Heart right ventricle (tissue), 16 donors: ENCODE results near the gene CRADD. TPM values are rescaled to one million over a fixed set of nuclear protein-coding genes. Genes with fewer than 3 reads are reported as not detected.

Experiments used
- ATAC-seq, 8 donors: fragments of 200-7000 bp; cut with Tn5 transposase; one replicate each; pipeline ENCODE4 v1.9.1; 2020; ENCODE audit warnings: mild to moderate bottlenecking in 8 of 8, moderate library complexity in 8 of 8, moderate number of reproducible peaks in 1 of 8
- DNase-seq, 2 donors: peaks; one replicate each; pipeline ENCODE4 v3.0.0-alpha.2; 2020
- H3K27ac ChIP-seq, 10 donors: fragments of 200-600 bp; sonication (generic) in 2 of 10; one replicate each; pipeline versions ENCODE4 v1.5.0 to v1.8.0; 2020 to 2022; ENCODE audit warnings: mild to moderate bottlenecking in 3 of 10
- H3K27me3 ChIP-seq, 7 donors: fragments of 200-600 bp; one replicate each; pipeline ENCODE4 v1.8.0; 2021 to 2022; ENCODE audit warnings: mild to moderate bottlenecking in 2 of 7
- H3K36me3 ChIP-seq, 9 donors: fragments of 200-600 bp; sonication (generic) in 1 of 9; one replicate each; pipeline versions ENCODE4 v1.5.0 to v1.8.0; 2020 to 2022; ENCODE audit warnings: mild to moderate bottlenecking in 2 of 9
- H3K4me1 ChIP-seq, 9 donors: fragments of 200-600 bp; sonication (generic) in 1 of 9; one replicate each; pipeline versions ENCODE4 v1.5.0 to v1.8.0; 2020 to 2022; ENCODE audit warnings: mild to moderate bottlenecking in 4 of 9
- H3K4me3 ChIP-seq, 10 donors: fragments of 200-600 bp; sonication (generic) in 2 of 10; one replicate each; pipeline versions ENCODE4 v1.5.0 to v1.8.0; 2020 to 2022; ENCODE audit warnings: mild to moderate bottlenecking in 7 of 10, moderate library complexity in 2 of 10
- H3K9me3 ChIP-seq, 11 donors: fragments of 200-600 bp in 10 of 11; sonication (generic) in 2 of 11; one replicate each; pipeline versions ENCODE4 v1.5.0 to v1.8.0; 2013 to 2022; ENCODE audit warnings: mild to moderate bottlenecking in 2 of 11, control low read depth in 1 of 11, moderate library complexity in 1 of 11
- WGBS, 2 donors: extraction: QIAGEN DNeasy Blood & Tissue Kit; methylation state at CpG; one replicate each; pipeline ENCODE4 v1.1.7; 2013; ENCODE audit warnings: inconsistent platforms in 1 of 2; 5-methylcytosine and 5-hydroxymethylcytosine counted together
- intact Hi-C, 10 donors: fragments of 100-400 bp; cut with DNase I; formaldehyde crosslinking; loops; one replicate each; pipeline versions ENCODE4 v1.11.1 to v1.14.2; 2022
- polyA plus RNA-seq, 2 donors: library from polyadenylated mRNA; stranded (reverse); fragments of 200-250 nt; gene quantifications; one replicate each; pipeline ENCODE4 v1.2.3, GENCODE V29; 2013
- total RNA-seq, 10 donors: library from RNA; stranded (reverse); fragmentation: NEBNext Ultra II Directional in 3 of 10; extraction: Animal tissue kit (Norgen Biotek cat#: 25700) in 3 of 10; gene quantifications; one replicate each; pipeline versions ENCODE4 v1.2.1 to v1.2.4, GENCODE V29; 2021 to 2023
- TF ChIP-seq, protein P1 (sequence below), 9 donors: fragments of 200-600 bp; sonication (generic) in 2 of 9; IDR thresholded peaks; one replicate each; pipeline versions ENCODE4 v1.5.0 to v1.8.0; 2021 to 2022; ENCODE audit warnings: antibody characterized with exemption in 9 of 9, mild to moderate bottlenecking in 5 of 9, moderate library complexity in 1 of 9
- donor health status: Arrhythmogenic right ventricular cardiomyopathy.
- donor health status: ischemic (EF 13 %, LVEDD 7.1; RV severe dilation, severe dysfunction).
- donor health status: healthy with polysubstance abuse.
- donor health status: DM: no; HTN: yes; CAD: no.
- donor health status: DM: no; HTN: no; CAD: no.
- donor health status: ischemic (EF 25% LVEDD 6.9; RV normal size, moderate dysfunction).
- donor health status: ischemic (EF 25% LVEDD 5.7; RV mildly dilated, moderate dysfunction).
- donor health status: healthy.
- donor health status: DM: yes; HTN: yes; CAD: no.
- donor health status: Ischemic cardiomyopathy.
- donor health status: ischemic (EF 35%, LVEDD 5.7; RV mildly dilated, moderate dysfunction).
- donor health status: nonischemic (EF 11% LVEDD 7.7; RV severe dilation, severe dysfunction).
- donor health status: DM: yes; HTN: yes; CAD: no.
- donor health status: PGD.
- donor health status: ischemic (EF 29% LVEDD 5.4; RV normal size, mild dysfunction).
- donor health status: nonischemic (EF 23%, LVEDD 6.1; RV moderate dilation, normal function).

The CRADD gene
- total and polyA plus RNA-seq, 12 donors: 5.0 to 80.1 (median 51.4) TPM

DNA sequence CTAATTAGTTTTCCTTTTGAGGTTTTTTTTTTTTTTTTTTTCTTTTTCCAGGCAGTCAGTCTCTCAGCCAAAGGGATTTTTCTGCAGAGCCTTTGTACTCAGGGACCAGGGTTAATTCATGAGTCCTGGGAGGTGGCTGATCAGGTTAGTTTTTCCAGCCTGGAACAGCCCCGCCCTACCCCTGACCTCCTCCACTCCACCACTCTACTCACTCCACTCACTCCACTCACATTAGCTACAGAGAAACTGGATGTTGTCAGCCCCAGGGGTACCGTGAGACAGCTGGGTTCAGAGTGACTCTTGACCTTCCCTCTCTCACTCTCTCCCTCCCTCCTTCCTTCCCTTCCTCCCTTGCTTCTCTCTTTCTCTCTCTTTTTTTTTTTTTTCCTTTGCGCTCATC, 161.0 kb downstream of the CRADD start:
- ATAC-seq: peak; percentile 47 to 86 (median 74)
- H3K4me3 ChIP-seq: no peak overlapping the region
- no peaks in the 10 kb centered on the region for H3K27me3 ChIP-seq
- no peaks in the 10 kb centered on the region for H3K36me3 ChIP-seq
- TF ChIP-seq, protein P1, sequence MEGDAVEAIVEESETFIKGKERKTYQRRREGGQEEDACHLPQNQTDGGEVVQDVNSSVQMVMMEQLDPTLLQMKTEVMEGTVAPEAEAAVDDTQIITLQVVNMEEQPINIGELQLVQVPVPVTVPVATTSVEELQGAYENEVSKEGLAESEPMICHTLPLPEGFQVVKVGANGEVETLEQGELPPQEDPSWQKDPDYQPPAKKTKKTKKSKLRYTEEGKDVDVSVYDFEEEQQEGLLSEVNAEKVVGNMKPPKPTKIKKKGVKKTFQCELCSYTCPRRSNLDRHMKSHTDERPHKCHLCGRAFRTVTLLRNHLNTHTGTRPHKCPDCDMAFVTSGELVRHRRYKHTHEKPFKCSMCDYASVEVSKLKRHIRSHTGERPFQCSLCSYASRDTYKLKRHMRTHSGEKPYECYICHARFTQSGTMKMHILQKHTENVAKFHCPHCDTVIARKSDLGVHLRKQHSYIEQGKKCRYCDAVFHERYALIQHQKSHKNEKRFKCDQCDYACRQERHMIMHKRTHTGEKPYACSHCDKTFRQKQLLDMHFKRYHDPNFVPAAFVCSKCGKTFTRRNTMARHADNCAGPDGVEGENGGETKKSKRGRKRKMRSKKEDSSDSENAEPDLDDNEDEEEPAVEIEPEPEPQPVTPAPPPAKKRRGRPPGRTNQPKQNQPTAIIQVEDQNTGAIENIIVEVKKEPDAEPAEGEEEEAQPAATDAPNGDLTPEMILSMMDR (IDR thresholded peaks at IDR 0.05): no peak
- H3K4me1 ChIP-seq: peaks cover 0 to 46% (median 10%) of the 10 kb centered on the region in 9 donors
- no peak for DNase-seq
- intact Hi-C loops: loop anchor here in 1 of 10 donors (5.0 kb wide), 1 partner anchor 44 kb away; no protein-coding TSS in a partner anchor
- WGBS, 2 donors: 77 to 84% methylated on average over 3 of the region's 3 CpGs
- no peaks in the 10 kb centered on the region for H3K9me3 ChIP-seq
- no peak overlapping the region for H3K27ac ChIP-seq

DNA sequence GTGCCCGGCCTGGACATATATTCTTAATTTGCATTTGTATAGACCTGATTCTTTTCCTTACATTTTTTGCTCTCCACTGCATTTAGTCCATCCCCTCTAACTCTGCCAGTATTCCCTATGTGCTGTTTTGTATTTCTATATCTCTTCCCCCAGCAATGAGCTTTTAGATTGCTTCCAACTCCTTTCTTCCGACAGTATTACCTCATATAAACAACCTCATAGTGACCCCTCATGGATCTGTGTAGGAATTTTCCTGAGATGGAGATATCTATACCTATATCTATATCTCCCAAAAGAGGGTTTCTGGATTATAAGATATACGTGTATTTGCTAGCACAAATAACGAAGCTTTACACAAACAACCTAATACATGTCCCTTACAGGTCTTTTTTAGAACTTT, 161.9 kb downstream of the CRADD start:
- intact Hi-C loops: loop anchor here in 1 of 10 donors (5.0 kb wide), 1 partner anchor 43 kb away; no protein-coding TSS in a partner anchor
- Histone ChIP-seq H3K27me3 (no peaks in the 10 kb centered on the region), H3K9me3 (no peaks in the 10 kb centered on the region), H3K4me3 (no peak overlapping the region), H3K36me3 (no peaks in the 10 kb centered on the region), H3K27ac (no peak overlapping the region), H3K4me1 (peaks cover 0 to 44% (median 10%) of the 10 kb centered on the region in 9 donors)
- WGBS, 2 donors: 84 to 94% methylated on average over 4 of the region's 4 CpGs
- no peak for DNase-seq
- TF ChIP-seq, protein P1 (IDR thresholded peaks at IDR 0.05): peak in 1 of 9 donors; percentile 10
- ATAC-seq: no peak

DNA sequence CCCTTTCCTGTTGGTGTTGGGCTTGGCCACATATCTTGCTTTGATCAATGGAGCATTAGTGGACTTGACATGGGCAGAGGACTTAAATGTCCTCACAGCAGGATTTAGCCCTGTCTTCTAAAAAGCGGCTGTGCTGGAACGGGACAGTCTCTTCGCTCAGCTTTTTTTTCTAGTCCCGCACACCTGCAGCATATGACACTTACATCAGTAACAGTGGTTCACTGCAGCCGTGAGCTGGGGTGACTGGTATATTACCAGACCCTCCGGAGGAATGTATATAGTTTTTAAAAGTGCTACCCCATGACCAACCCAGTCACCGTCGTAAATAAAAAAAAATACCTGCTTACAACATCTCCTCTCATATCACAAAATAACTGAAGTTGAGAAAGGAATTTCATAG, 164.5 kb downstream of the CRADD start:
- Histone ChIP-seq H3K27ac (no peak overlapping the region), H3K36me3 (no peaks in the 10 kb centered on the region), H3K4me3 (no peak overlapping the region), H3K27me3 (no peaks in the 10 kb centered on the region), H3K4me1 (peaks cover 0 to 28% (median 6%) of the 10 kb centered on the region in 9 donors), H3K9me3 (no peaks in the 10 kb centered on the region)
- DNase-seq: no peak
- no peak for ATAC-seq
- WGBS, 2 donors: 93 to 94% methylated on average over 8 of the region's 8 CpGs
- intact Hi-C loops: no loop called here
- TF ChIP-seq, protein P1 (IDR thresholded peaks at IDR 0.05): no peak

DNA sequence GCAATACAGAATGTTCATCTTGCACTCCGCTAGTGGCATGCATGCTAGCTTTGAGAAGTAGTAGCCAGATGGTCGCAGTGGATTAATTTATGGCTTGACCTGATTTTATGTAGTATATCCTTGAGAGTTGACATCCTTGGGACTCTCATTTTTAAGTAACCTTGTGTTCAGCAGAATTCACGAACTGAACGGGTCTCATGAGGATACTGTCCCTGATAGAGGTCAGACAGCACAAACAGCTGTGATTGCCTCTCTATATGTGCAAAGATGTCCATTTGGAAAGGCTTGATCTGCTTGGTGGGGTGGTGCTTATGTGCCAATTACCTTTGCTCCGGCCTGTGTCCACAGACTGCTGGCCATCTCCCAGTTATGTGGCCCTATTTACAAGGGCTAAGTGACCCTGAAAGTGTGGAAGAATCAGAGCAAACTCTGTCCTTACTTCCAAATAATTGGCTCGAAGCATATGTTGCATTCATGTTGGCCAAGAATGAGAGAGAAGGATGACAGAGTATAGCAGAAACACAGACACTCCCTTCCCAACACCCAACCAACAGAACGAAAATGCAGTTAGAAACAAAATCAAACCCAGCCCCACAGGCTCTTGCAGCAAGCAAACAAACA, 167.1 kb downstream of the CRADD start:
- ATAC-seq (peak in 1 of 8 donors; percentile 15), DNase-seq (no peak)
- 74 to 75% methylated on average over 7 of the region's 7 CpGs for WGBS, 2 donors
- Histone ChIP-seq H3K27me3 (no peaks in the 10 kb centered on the region), H3K36me3 (no peaks in the 10 kb centered on the region), H3K4me3 (no peak overlapping the region), H3K4me1 (peaks cover 0 to 25% (median 9%) of the 10 kb centered on the region in 9 donors), H3K27ac (no peak overlapping the region), H3K9me3 (no peaks in the 10 kb centered on the region)
- TF ChIP-seq, protein P1 (IDR thresholded peaks at IDR 0.05): no peak
- intact Hi-C loops: no loop called here
